K562 (cell line): ENCODE results near the gene RIMS3. TPM values are rescaled to one million over a fixed set of nuclear protein-coding genes. Genes with fewer than 3 reads are reported as not detected.
A peak's percentile ranks its signal among the peaks of the same experiment; 100 is the strongest.

ENCODE experiments used
- ATAC-seq: fragments of 200-7000 bp; cut with Tn5 transposase; 3 replicates; pipeline ENCODE4 v1.9.1; 2020; ENCODE audit warnings: moderate library complexity
- BruUV-seq: library from RNA; stranded (reverse); fragments of 400-500 nt; replicated peaks from 2 replicates; lab custom pipeline; 2021; lab: Mats Ljungman, UMichigan
- CTCF ChIA-PET: fragments of 300-600 bp; formaldehyde crosslinking; extraction: SDS; loops from one replicate; lab custom pipeline; 2021; ENCODE audit warnings: low intra/inter-chr PET ratio; lab: Yijun Ruan, JAX
- POLR2A ChIA-PET: fragments of 300-600, 350-650 bp; sonication (Branson Sonifier 250); formaldehyde crosslinking; extraction: SDS; loops from one replicate; lab custom pipeline; 2021; ENCODE audit warnings: antibody characterized with exemption, inconsistent platforms; lab: Yijun Ruan, JAX
- DNase-seq, 4 experiments: peaks; one replicate each; pipeline versions ENCODE4 v3.0.0 to v3.0.0-alpha.2; 2011 to 2018; ENCODE audit warnings: low spot score in 3 of 4, mixed read lengths in 3 of 4; ENCODE audit errors: extremely low read depth in 1 of 4
- FAIRE-seq: peaks from 2 replicates; lab custom pipeline; 2011; peaks lifted over from hg19 to GRCh38; lab: Jason Lieb, UNC
- H2AFZ ChIP-seq: 2 replicates; pipeline ENCODE4 v1.6.0; 2011; ENCODE audit warnings: low read depth, low read length, control low read depth, inconsistent platforms
- H3K27ac ChIP-seq: fragments of 200-600 bp; 3 replicates; pipeline ENCODE4 v1.8.0; 2011; ENCODE audit warnings: low read depth, mild to moderate bottlenecking, control low read depth, inconsistent platforms, low read length, moderate library complexity, mixed read lengths; ENCODE audit errors: extremely low read depth
- H3K27me3 ChIP-seq, 2 experiments: fragments of 300-600 bp in 1 of 2; 2 replicates in 1 of 2; 3 replicates in 1 of 2; pipeline versions ENCODE4 v1.6.0 to v1.8.0; 2011; ENCODE audit warnings: inconsistent platforms in 2 of 2, low read length in 2 of 2, mild to moderate bottlenecking in 1 of 2, mixed read lengths in 1 of 2, moderate library complexity in 1 of 2; ENCODE audit not compliant: control insufficient read depth in 2 of 2, insufficient read depth in 2 of 2
- H3K36me3 ChIP-seq: fragments of 300-600 bp; 3 replicates; pipeline ENCODE4 v1.8.0; 2011; ENCODE audit warnings: mild to moderate bottlenecking, low read length, inconsistent platforms; ENCODE audit not compliant: control insufficient read depth, insufficient read depth
- H3K4me1 ChIP-seq, 2 experiments: fragments of 200-600 bp in 1 of 2; replicated peaks in 1 of 2; 2 replicates in 1 of 2; 3 replicates in 1 of 2; pipeline versions ENCODE4 v1.5.1 to v1.8.0; 2011; ENCODE audit warnings: inconsistent platforms in 2 of 2, low read length in 2 of 2, mild to moderate bottlenecking in 1 of 2, mixed read lengths in 1 of 2, moderate library complexity in 1 of 2; ENCODE audit not compliant: control insufficient read depth in 2 of 2, insufficient read depth in 2 of 2
- H3K4me2 ChIP-seq: 2 replicates; pipeline ENCODE4 v1.6.1; 2011; ENCODE audit warnings: low read length, control low read depth, inconsistent platforms, mixed read lengths; ENCODE audit not compliant: insufficient read depth
- H3K4me3 ChIP-seq: fragments of 200-600 bp; sonication (generic), shearing (Covaris generic); 2 replicates; pipeline ENCODE4 v1.5.1; 2016; ENCODE audit warnings: control low read depth, inconsistent platforms
- H3K79me2 ChIP-seq: fragments of 200-600 bp; 3 replicates; pipeline ENCODE4 v1.8.0; 2011; ENCODE audit warnings: low read length, inconsistent platforms; ENCODE audit not compliant: control insufficient read depth, insufficient read depth
- H3K9ac ChIP-seq, 2 experiments: 2 replicates each; pipeline versions ENCODE4 v1.6.0 to v1.6.1; 2011; ENCODE audit warnings: low read depth in 2 of 2, low read length in 2 of 2, control low read depth in 1 of 2, inconsistent platforms in 1 of 2, mild to moderate bottlenecking in 1 of 2, mixed read lengths in 1 of 2; ENCODE audit not compliant: insufficient read depth in 1 of 2
- H3K9me1 ChIP-seq: one replicate; pipeline ENCODE4 v1.6.0; 2011; ENCODE audit warnings: inconsistent platforms, mild to moderate bottlenecking, low read length, moderate library complexity; ENCODE audit not compliant: control insufficient read depth, insufficient read depth
- H3K9me3 ChIP-seq: replicated peaks from 2 replicates; pipeline ENCODE4 v1.5.1; 2011; ENCODE audit warnings: low read depth, low read length, inconsistent platforms; ENCODE audit not compliant: control insufficient read depth, insufficient read depth
- H4K20me1 ChIP-seq: replicated peaks from 2 replicates; pipeline ENCODE4 v1.6.1; 2011; ENCODE audit warnings: low read length, inconsistent platforms, mixed read lengths; ENCODE audit not compliant: control insufficient read depth, insufficient read depth
- BRD9 ChIP-seq: fragments of 450-650 bp; IDR thresholded peaks from 2 replicates; pipeline ENCODE4 v1.6.1; 2018; ENCODE audit warnings: low read depth; ENCODE audit not compliant: partially characterized antibody
- CBFA2T2 ChIP-seq: fragments of 450-650 bp; conservative IDR thresholded peaks from 2 replicates; pipeline ENCODE4 v1.6.1; 2017; ENCODE audit warnings: mild to moderate bottlenecking
- CBX8 ChIP-seq: fragments of 200-600 bp; sonication (generic); IDR thresholded peaks from 2 replicates; pipeline ENCODE4 v1.6.1; 2012; ENCODE audit warnings: borderline replicate concordance, mixed run types, low read depth, mild to moderate bottlenecking, moderate library complexity, mixed read lengths, low read length, control low read depth, inconsistent platforms; ENCODE audit not compliant: poor library complexity, severe bottlenecking; ENCODE audit errors: extremely low read depth
- FOXK1 ChIP-seq: sonication (generic); formaldehyde crosslinking; IDR thresholded peaks from 2 replicates; pipeline ENCODE4 v1.8.0; 2022; ENCODE audit warnings: missing genetic modification reagents, mild to moderate bottlenecking, borderline replicate concordance
- HDAC2 ChIP-seq: fragments of 450-650 bp; IDR thresholded peaks from 2 replicates; pipeline ENCODE4 v1.6.1; 2016; ENCODE audit warnings: mild to moderate bottlenecking
- HNRNPL ChIP-seq: fragments of 200-400 bp; formaldehyde crosslinking; IDR thresholded peaks from 2 replicates; pipeline ENCODE4 v1.6.1; 2017; ENCODE audit warnings: low read depth, mild to moderate bottlenecking, low read length
- JUN ChIP-seq, 2 experiments: sonication (generic) in 1 of 2; formaldehyde crosslinking in 1 of 2; IDR thresholded peaks; 2 replicates each; pipeline versions ENCODE4 v1.6.1 to v1.8.0; 2012 to 2022; ENCODE audit warnings: borderline replicate concordance in 2 of 2, mild to moderate bottlenecking in 2 of 2, improper control_type of control experiment in 1 of 2, low read depth in 1 of 2, low read length in 1 of 2, missing genetic modification reagents in 1 of 2
- PTRF ChIP-seq: fragments of 450-650 bp; IDR thresholded peaks from 2 replicates; pipeline ENCODE4 v1.6.1; 2016; ENCODE audit warnings: mild to moderate bottlenecking, missing genetic modification characterization, missing compliant biosample characterization
- SIX5 ChIP-seq, 2 experiments: IDR thresholded peaks; 2 replicates each; pipeline ENCODE4 v1.6.1; 2011; ENCODE audit warnings: low read length in 2 of 2, borderline replicate concordance in 1 of 2, low read depth in 1 of 2, mild to moderate bottlenecking in 1 of 2, moderate library complexity in 1 of 2; ENCODE audit not compliant: insufficient read depth in 1 of 2
- SMC3 ChIP-seq: conservative IDR thresholded peaks from 2 replicates; pipeline ENCODE4 v1.6.1; 2011; ENCODE audit warnings: low read depth, low read length, improper control_type of control experiment; ENCODE audit not compliant: insufficient read depth
- SRSF7 ChIP-seq: fragments of 200-400 bp; formaldehyde crosslinking; optimal IDR thresholded peaks from 2 replicates; pipeline ENCODE3; 2017; ENCODE audit warnings: mild to moderate bottlenecking, low read depth, low read length
- TRIM25 ChIP-seq: fragments of 450-650 bp; IDR thresholded peaks from 2 replicates; pipeline ENCODE4 v1.7.0; 2016; ENCODE audit warnings: borderline replicate concordance
- USF1 ChIP-seq: sonication (generic); formaldehyde crosslinking; IDR thresholded peaks from 2 replicates; pipeline ENCODE4 v1.9.0; 2022; ENCODE audit warnings: mild to moderate bottlenecking, missing genetic modification reagents
- ZC3H4 ChIP-seq: sonication (generic); formaldehyde crosslinking; IDR thresholded peaks from 2 replicates; pipeline ENCODE4 v1.9.0; 2021; ENCODE audit warnings: missing genetic modification reagents, borderline replicate concordance
- ZNF224 ChIP-seq: sonication (generic); formaldehyde crosslinking; IDR thresholded peaks from 2 replicates; pipeline ENCODE4 v1.8.0; 2022; ENCODE audit warnings: mild to moderate bottlenecking, missing genetic modification reagents
- ZNF77 ChIP-seq: fragments of 250-450 bp; sonication (Bioruptor Pico); IDR thresholded peaks from 2 replicates; pipeline ENCODE4 v1.5.0; 2020
- ZZZ3 ChIP-seq: fragments of 450-650 bp; IDR thresholded peaks from 2 replicates; pipeline ENCODE4 v1.6.1; 2016; ENCODE audit warnings: antibody characterized with exemption, mild to moderate bottlenecking, moderate library complexity
- WGBS: fragments of 100-300 bp; shearing (Covaris generic); methylation state at CpG from one replicate; pipeline ENCODE4 v1.1.6; 2016; ENCODE audit warnings: low coverage, mixed read lengths; ENCODE audit not compliant: insufficient coverage; ENCODE audit errors: missing lambda C conversion rate; 5-methylcytosine and 5-hydroxymethylcytosine counted together
- in situ Hi-C: fragments of 300-500 bp; cut with MboI; formaldehyde crosslinking; loops from 4 replicates; pipeline ENCODE4 v1.15.0; 2018; ENCODE audit warnings: inconsistent platforms, mixed read lengths
- intact Hi-C: fragments of 100-400 bp; cut with micrococcal nuclease; formaldehyde crosslinking; loops from 2 replicates; pipeline ENCODE4 v1.14.2; 2022
- polyA plus RNA-seq, 8 experiments: library from polyadenylated mRNA; depleted of rRNA in 4 of 8; stranded (reverse) in 5 of 8; unstranded in 3 of 8; fragments of >200 nt; fragmentation: Nextera tagmentation in 2 of 8; fragmentation: Illumina TruSeq in 1 of 8; extraction: Ambion mirVana in 2 of 8; extraction: Trizol in 1 of 8; gene quantifications; 2 replicates each; pipeline versions ENCODE4 v1.2.1 to v1.2.3, GENCODE V29; 2011 to 2014; ENCODE audit warnings: inconsistent platforms in 1 of 8, missing spikeins in 1 of 8
- total RNA-seq, 7 experiments: library from RNA; depleted of rRNA in 6 of 7; stranded (reverse); fragments of >200 nt in 6 of 7; fragmentation: Illumina TruSeq in 2 of 7; extraction: Trizol in 2 of 7; gene quantifications; 2 replicates each; pipeline versions ENCODE4 v1.2.1 to v1.2.3, GENCODE V29; 2011 to 2021; ENCODE audit warnings: low replicate concordance in 1 of 7
- TF ChIP-seq, protein P1 (sequence below), 2 experiments: fragments of 450-650 bp in 1 of 2; sonication (generic) in 1 of 2; formaldehyde crosslinking; conservative IDR thresholded peaks; 2 replicates each; pipeline versions ENCODE4 v1.4.0 to v1.8.1; 2020 to 2022; ENCODE audit warnings: mild to moderate bottlenecking in 1 of 2, missing genetic modification reagents in 1 of 2

RIMS3 gene
- total and polyA plus RNA-seq, 9 of the 15 experiments (the other 6 are each of a cell fraction or from before 2014, with no cell fraction given): 0.06 to 1.2 (median 0.59) TPM

- H3K27ac ChIP-seq: peak overlapping the region; percentile 100
- FAIRE-seq (no peak), ATAC-seq (peak; percentile 16), DNase-seq (no peak)
- in situ Hi-C loops (no loop called here), intact Hi-C loops (no loop called here)
- peaks cover 87% of the 10 kb centered on the region for H3K79me2 ChIP-seq
- H3K9me1 ChIP-seq: peaks cover 6% of the 10 kb centered on the region
- POLR2A ChIA-PET: interaction anchor here (0.5 to 11.9 kb wide), 17 partner anchors 10 to 1305 kb away, joined by 3 to 212 read pairs (median 7); partner anchors contain the start of gene ZNF684
- peak overlapping the region; percentile 98 to 99 for H3K9ac ChIP-seq
- no peaks in the 10 kb centered on the region for H3K27me3 ChIP-seq
- CTCF ChIA-PET: no interaction called here
- H4K20me1 ChIP-seq: no peaks in the 10 kb centered on the region
- peak overlapping the region; percentile 88 for H2AFZ ChIP-seq
- peaks cover 18% of the 10 kb centered on the region for H3K36me3 ChIP-seq
- BruUV-seq: TSS peak; percentile 51
- peak overlapping the region; percentile 76 for H3K4me3 ChIP-seq
- H3K4me2 ChIP-seq: peak overlapping the region; percentile 100
- H3K9me3 ChIP-seq: no peaks in the 10 kb centered on the region
- H3K4me1 ChIP-seq: peaks cover 8 to 33% of the 10 kb centered on the region in 2 experiments
- 3% methylated on average over 9 of the region's 9 CpGs for WGBS
- TF ChIP-seq SMC3: no peak
- peak; percentile 13; the same call in 1 of the 2 replicates for TF ChIP-seq ZNF224 (CRISPR knock-in tag)
- peak; percentile 59; the same call in 1 of the 2 replicates for TF ChIP-seq HDAC2
- TF ChIP-seq TRIM25: peak; percentile 78; the same call in 1 of the 2 replicates
- TF ChIP-seq CBFA2T2: peak; percentile 54
- peak; percentile 85 for TF ChIP-seq USF1 (CRISPR knock-in tag)
- no peak for TF ChIP-seq SRSF7
- TF ChIP-seq, protein P1, sequence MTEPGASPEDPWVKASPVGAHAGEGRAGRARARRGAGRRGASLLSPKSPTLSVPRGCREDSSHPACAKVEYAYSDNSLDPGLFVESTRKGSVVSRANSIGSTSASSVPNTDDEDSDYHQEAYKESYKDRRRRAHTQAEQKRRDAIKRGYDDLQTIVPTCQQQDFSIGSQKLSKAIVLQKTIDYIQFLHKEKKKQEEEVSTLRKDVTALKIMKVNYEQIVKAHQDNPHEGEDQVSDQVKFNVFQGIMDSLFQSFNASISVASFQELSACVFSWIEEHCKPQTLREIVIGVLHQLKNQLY (CRISPR knock-in tag; conservative IDR thresholded peaks at IDR 0.05): 0 out of 4 replicates have a peak, but pooled peaks of 1 of the 2 experiments have one; percentile 44
- no peak for TF ChIP-seq JUN (IDR thresholded peaks at IDR 0.05; ENCODE audit: borderline replicate concordance, low read depth, low read length)
- no peak for TF ChIP-seq JUN (CRISPR knock-in tag; IDR thresholded peaks at IDR 0.05; ENCODE audit: borderline replicate concordance)
- TF ChIP-seq CBX8: no peak
- peak; percentile 72; the same call in 1 of the 2 replicates for TF ChIP-seq ZC3H4 (CRISPR knock-in tag)
- TF ChIP-seq SIX5 (IDR thresholded peaks at IDR 0.05; ENCODE audit: borderline replicate concordance in 1 of 2, insufficient read depth in 1 of 2, low read depth in 1 of 2, low read length in 2 of 2): no peak
- TF ChIP-seq ZNF77 (CRISPR knock-in tag): no peak
- no peak for TF ChIP-seq BRD9
- 0 out of 2 replicates have a peak, but pooled peaks have one; percentile 13 for TF ChIP-seq FOXK1 (CRISPR knock-in tag)
- no peak for TF ChIP-seq PTRF (tag)
- TF ChIP-seq ZZZ3: no peak
- no peak for TF ChIP-seq HNRNPL
Observed at GRCh38 chr1:40692429-40692895, 27.0 kb upstream of the RIMS3 start.
